GM18507 (cell line): Measurements from ENCODE around the gene KCNJ10.
A peak's percentile ranks its signal among the peaks of the same experiment; 100 is the strongest.

Experiments
- DNase-seq: peaks from one replicate; pipeline ENCODE4 v3.0.0; 2011; ENCODE audit warnings: low read depth; ENCODE audit not compliant: insufficient read length; ENCODE audit errors: extremely low spot score
- FAIRE-seq: peaks from 2 replicates; lab custom pipeline; 2011; peaks lifted over from hg19 to GRCh38; lab: Jason Lieb, UNC

The KCNJ10 gene

DNA sequence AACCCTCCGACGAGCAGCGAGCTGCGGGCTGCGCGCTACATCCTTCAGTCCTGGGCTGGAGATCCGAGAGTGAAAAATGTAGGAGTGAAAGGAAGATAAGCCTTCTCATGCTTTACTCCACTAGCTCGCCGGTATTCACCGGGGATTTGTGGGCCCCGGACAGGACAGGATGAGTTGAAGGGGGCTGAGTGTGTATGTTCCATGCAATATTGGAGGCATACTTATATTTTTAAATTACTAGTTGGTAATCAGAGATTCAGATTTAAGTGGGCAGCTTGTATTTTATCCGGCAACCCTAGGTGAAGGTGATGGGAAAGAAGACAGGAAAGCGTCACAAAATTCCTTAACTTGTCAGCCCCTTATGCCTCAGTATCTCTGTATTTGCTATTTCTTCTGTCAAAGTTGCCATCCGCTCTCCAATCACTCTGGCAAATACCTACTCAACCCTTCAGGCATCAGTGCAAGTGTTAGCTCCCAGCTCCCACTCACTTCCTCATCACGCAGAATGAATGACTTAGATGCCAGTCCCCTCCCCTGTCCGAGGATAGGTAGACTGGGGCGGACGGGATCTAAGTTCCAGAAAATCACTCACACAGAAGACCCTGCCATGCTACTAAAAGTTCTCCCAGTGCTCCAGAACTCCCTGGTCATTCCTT lies 37.7 kb downstream of the KCNJ10 start:
- FAIRE-seq (peak; percentile 60), DNase-seq (no peak)

DNA sequence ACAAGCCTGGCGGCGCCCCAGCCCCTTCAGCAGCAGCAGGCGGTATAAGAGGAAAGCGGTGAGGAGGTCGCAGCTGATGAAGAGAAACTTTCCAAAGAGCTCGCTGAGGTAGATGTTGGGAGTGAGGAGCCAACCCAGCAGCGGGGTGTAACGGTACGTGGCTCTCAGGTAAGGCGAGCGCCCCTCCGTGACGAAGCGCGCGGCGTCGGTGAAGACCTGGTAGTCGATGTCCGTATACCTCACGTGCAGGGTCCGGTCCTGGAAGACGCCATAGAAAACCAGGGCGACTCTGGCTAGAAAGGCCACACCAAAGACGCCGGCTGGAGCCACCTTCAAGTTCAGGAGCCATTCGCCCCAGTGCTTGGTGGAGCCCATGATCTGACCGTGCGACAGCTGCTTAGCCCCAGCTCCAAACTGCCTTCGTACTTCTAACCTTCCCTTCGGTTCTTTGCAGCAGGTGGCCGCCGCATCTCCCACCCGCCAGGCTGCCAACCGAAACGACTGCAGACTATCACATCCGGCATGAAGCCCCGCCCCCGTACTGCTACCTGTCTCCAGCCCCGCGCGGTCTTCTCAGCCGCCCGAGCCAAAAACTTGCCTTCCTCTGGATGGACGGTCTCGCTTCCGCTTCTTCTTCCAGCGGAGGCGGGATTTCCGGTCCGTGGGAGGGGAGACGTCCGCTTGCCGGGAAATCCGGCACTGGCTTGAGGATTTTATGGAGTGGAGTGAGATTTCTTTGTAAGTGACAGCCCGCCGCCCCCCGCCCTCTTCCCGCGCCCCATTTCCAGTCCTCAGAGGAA lies 38.4 kb downstream of the KCNJ10 start, which contains the start of gene PIGM:
Gene PIGM, minus strand, starts transcription at position 626 of the 800 bp plus-strand sequence. Its CDS starts 251 bp downstream, at position 375.
- DNase-seq, result peak; percentile 87
- FAIRE-seq, result peak; percentile 98

DNA sequence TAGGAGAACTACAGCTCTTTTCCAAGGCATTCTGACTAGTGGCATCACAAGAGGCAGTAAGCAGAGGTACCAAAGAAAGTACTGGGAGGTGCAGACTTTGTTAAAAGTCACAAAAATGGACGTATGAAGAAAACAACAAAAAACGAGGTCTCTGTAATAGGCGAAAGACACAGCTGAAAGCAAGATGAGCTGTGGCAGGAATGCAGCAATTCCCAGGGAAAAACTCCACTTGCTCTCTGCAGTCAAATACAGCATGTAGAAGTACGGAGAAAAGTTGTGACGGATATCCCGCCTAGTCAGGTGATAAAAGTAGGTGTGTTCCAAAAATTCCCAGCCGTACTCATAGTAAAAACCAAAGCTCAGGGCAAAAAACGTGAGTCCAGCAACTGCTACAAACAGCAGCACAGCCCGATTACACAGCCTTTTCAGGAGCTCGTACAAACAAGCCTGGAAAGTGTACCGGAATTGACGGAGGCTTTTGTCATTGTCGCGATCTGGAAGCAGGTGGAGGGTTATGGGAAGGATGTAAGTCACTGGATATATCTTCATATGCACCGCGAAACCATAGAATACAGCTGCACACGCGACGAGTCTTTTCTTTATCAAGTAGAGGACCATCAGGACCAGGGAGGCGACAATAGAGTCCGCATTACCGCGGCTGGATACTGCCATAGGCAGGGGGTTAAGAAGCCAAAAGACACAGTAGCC lies 39.1 kb downstream of the KCNJ10 start:
- no peak for DNase-seq
- FAIRE-seq, result peak; percentile 24

DNA sequence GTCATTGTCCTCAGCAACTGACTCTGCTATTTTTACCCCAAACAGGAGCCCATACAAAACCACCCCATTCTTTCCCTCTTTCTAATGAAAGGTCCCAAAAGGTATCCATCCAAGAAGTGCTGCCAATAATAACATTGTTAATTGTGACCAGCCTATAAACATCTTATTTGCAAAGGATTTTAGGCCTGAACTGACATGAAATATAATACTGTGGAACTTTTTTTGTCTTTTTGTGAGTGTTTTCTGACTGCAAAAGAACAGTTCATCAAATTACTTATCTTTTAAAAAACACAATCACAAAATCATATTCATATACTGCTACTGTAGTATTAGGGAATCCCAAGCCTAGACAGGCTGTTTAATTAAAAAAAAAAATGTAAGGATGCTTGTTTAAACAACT lies 41.5 kb downstream of the KCNJ10 start:
- FAIRE-seq, result no peak

DNA sequence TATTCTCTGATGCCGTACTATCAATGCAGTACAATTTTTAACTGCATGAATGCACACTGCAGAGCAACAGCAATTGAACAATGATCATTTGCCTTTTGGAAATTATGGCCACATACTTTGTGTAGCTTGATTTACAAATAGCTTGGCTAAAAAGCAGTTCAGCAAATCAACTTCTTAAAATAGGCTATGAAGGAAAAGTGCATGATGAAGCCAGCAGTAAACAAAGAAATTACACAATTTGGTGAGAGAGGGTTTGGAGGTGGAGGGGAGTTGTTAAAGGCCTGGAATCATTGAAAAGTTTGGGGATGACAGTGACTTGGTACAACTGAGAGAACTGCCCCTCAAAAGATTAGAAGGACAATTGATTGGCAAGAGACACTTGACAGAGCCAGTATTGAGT lies 44.6 kb downstream of the KCNJ10 start:
- FAIRE-seq (no peak), DNase-seq (no peak)

More for the DNA sequence above, 41.5 kb downstream of the KCNJ10 start:
- no peak for DNase-seq

DNA sequence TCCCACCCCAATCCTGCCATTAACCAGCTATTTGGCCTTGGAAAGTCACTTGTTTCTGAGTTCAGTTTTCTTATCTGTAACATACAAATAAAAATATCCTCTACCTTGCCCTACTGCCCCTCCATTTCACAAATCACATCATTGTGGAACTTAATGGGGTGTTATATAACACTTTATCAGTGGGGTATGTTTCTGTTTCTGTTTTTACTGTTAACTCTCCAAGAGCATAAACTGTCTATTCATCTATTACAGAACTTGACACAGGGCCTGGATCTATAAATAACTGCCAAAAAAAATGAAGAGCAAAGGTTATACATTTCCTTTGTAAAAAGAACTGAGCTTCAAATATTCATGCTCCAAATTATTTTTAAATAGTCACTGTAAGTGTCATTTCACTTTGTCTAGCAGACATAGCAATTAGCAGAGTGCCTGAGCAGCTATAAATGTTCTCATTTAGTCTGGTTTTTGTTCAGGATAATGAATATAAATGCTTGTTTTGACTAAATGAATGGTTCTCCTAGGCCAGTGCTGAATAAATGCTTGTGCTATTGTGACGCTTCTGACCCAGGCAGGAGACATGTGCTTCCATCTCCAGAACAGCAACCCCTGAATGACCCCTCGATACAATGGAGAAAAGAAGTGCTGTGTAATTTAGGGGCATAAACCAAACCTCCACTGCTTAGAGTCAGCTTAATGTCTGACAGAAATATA lies 45.6 kb downstream of the KCNJ10 start:
- DNase-seq (no peak), FAIRE-seq (no peak)

DNA sequence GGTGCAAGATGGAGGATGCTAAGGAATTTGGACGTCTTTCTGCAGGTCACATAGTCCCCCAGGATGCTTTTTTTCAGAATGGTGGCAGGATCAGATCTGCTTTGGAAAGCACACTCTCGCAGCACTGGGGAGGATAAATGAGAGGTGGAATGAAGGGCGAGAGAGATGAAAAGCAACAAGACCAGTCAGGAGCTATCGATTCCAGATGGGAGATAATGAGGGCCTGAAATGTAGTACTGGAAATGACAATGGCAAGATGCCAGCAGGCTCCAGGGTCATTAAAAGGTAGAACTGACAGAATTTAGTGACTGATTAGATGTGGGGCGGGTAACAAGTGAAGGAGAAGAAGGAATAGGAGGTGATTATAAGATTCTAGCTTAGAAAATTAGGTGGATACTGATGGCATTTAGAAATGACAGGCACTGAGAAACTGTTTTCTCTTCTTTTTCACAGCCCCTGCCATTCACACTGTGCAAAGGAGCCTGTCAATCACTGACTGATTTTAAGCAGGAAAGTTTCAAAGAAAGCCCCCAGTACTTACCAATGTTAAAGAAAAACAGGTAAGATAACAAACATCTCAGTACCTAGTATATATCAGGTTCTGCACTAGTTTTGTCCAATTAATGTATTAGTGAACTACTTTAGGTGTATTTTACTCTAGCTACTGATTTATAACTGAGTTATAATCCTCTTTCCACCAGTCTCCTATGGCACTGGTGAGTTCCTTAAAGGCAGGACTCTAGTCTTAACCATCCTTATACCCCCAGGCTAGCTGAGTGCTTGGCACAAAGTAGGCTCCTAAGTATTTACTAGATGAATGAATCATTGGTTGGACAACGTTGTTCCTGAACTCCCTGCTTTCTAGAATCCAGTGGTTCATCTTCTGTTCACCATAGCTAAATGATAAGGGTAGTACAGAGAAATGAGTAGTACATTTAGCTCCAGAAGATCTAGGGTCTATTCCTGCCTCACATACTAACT lies 47.3 kb downstream of the KCNJ10 start:
- DNase-seq, result no peak
- no peak for FAIRE-seq

DNA sequence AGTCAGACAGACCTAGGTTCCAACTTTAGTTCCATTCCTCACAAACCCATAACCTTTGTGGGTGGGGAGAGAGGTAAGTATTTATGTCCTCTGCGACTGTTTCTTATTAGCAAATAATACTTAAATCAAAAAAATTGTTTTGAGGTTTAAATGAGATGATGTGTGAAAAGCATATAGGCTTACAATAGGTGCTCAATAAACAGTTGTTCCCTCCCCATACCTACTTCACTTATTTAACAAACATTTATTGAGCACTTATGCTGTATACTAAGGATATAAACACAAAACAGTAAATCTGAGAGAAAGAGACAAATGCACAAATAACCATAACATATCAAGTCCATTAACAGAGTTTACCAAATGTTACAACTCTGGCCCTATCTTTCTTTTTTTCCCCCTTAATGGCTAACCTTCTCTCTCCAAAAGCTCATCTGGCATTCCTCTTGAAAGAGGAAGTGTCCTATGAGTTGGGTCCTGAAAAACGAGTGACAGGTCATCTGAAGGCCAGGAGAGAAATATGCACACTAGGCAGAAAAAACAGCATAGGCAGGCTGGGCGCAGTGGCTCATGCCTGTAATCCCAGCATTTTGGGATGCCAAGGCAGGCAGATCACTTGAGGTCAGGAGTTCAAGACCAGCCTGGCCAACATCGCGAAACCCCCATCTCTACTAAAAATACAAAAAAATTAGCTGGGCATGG lies 48.4 kb downstream of the KCNJ10 start:
- no peak for FAIRE-seq

DNA sequence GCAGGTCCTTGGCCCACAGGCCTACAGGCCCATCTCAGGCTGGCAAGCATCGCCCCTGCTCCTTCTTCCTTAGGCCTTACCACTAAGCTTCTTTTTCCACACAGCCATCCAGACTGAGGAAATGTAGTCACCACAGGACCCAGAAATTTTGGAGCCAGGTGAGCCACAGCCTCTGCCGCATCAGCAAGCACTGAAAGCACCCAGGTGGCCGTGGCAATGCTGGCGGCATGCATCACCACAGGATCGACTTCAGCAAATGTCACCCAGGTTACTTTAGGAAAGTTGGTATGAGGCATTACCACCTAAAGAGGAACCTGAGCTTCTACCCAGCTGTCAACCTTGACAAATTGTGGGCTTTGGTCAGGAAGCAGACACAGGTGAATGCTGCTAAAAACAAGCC lies 49.8 kb downstream of the KCNJ10 start:
- no peak for DNase-seq
- FAIRE-seq, result no peak

More for the DNA sequence above, 48.4 kb downstream of the KCNJ10 start:
- no peak for DNase-seq

DNA sequence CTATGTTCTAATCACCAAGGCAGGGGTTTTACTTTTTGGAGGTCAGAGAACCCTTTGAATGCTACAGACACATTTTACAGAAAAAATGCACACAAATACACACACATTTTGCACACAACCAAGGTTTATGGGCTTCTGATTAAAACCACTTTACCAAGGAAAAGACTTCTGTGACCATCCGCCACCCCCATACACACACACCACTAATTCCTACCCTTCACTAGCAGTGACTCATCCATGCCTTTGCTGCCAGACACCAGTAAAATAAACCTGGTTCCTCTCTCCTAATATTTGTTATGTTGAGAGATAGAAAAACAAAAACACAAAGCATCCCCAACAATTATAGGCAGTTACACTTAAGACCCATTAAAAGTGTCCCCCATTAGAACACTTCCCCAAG lies 51.1 kb downstream of the KCNJ10 start:
- DNase-seq (no peak), FAIRE-seq (no peak)

DNA sequence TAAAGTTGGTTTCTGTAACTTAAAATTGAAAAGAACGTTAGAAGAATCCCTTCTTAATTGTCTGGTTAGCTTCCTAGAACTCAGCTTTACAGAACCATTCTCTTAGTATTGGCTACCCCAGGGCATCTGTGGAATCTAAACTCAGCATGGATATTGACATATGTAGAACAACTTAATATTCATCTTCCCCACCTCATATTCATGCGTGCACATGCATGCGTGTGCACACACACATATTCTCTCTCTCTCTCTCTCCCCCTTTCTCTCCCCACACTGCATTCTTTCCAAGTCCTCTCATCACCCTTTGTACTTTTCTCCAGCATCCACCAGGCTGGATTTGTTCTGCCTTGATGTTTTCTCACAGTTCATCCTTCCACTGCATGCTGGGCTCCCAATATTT lies 51.6 kb downstream of the KCNJ10 start:
- FAIRE-seq, result no peak

DNA sequence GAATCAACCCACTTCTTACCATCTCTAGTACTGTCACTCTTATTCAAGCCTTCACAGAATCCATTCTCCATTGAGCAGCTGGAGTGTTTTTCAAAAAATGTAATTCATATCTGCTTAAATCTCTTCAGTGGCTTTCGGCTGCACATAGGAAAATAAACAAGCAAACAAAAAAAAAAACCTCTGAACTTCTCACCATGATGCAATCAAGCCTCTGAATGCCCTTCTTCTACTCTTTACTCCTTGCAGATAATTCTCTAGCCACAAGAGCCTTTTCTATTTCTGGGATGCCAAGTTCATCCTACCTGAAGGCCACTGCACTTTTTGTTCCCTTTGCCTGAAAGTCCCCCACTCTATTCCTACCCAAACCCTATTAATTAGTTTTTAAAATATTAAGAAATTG lies 52.4 kb downstream of the KCNJ10 start:
- FAIRE-seq (no peak), DNase-seq (no peak)

More for the DNA sequence above, 51.6 kb downstream of the KCNJ10 start:
- DNase-seq, result no peak

DNA sequence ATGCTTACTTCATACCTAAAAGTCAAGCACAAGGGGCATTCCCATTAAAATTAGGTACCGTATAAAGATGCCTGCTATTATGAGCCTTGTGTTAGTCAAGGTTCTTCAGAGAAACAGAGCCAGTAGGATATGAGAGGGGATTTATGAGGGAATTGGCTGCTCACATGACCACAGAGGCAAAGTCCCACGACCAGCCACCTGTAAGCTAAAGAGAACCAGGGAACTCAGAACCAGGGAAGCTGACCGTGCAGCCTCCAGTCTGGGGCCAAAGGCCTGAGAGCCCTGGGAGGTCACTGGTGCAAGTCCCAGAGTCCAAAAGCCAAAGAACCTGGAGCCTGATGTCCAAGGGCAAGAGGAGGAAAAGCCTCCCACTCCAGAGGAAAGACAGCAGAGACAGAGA lies 58.2 kb downstream of the KCNJ10 start:
- DNase-seq, result no peak
- FAIRE-seq, result no peak

DNA sequence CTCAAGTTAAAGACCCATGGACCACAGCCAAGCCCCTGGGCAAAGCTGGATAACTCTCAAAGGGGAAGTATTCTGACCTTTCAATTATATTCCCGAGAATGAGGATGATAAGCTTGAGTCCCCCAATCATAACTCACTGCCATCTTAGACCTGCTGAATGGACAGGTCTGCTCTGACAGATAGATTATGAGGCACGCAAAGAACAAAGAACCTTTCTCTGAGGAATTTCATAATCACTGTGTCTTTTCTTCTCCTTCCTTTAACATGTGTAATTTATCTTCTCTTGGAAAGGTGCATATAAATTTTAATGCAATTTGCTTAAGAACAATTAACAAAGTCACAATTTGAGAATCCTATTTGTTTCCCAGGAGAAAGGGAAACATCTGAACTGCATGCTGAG lies 60.2 kb downstream of the KCNJ10 start:
- FAIRE-seq, result no peak
- no peak for DNase-seq

DNA sequence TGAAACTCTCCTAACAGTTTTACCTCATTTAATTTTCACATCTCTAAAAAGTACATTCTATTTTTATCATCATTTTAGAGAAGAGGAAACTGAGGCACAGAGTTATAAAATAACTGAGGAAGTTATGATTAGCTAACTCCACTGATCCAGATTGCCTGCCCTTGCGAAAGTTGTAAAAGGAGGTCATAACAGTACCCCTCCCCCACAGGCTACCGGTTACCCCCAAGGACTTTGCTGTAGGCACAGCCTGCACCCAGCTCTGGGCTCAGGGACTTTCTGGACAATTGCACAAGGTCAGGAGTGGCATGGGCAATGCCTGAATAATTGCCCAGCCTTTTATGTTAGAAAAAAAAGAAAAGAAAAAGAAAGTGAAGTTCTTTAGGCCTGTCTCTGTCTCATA lies 60.9 kb downstream of the KCNJ10 start:
- no peak for DNase-seq
- FAIRE-seq, result peak; percentile 68

DNA sequence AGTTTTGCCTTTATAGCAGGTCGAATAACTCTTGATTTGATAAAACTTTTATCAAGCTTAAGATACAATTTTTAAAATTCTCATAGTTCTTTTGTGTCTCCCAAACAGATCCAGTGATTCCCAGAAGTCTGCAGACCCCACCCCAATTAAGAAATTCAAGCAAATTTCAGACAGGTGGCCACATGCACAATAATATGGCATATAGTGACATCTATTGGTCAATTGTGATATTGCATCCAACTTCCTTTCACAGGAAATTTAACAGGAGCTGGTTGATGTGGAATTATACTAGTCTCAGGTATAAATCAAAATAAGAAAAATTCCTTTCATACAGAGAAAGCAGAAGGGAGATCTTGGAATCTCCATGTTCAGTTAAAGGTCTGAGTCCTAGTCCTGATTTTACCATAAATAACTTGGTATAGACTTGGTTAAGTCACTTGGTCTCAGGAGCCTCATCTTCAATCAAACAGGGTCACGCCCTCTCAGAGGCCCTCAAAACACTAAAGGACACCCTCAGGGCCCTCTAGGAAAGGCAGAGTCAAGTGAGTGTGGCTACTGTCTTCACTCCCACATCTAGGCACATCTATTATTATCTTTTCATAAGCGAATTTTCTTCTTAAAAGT lies 62.3 kb downstream of the KCNJ10 start:
- DNase-seq (no peak), FAIRE-seq (peak; percentile 83)

DNA sequence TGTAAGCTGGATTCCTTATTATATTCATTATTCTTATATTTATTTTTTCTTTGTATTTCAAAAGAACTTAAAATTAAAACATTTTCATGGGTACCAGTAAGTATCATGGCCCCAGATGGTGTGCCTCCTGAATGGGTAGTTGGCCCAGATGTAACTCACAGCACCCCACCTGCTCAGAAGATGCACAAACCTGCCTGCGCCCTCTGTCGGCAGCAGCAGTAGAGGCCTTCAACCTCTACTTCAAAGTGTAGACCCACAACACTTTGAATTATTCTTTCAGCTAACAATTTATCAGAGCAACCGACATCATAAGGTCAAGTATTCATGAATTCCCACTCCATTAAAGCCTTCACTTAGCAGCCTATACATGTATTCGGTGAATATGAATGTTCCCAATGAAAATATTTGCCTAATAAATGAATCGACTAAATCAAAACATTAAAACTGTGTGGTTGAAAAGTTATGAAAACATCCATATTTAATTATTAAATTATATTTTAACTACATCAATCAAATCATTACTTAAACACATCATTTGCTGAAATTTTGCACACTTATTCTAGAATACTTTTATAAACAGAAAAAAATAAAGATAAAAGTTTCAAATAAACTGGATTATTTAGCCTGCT lies 63.5 kb downstream of the KCNJ10 start:
- FAIRE-seq (peak; percentile 80), DNase-seq (peak; percentile 49)
